SK-N-SH treated with all-trans-retinoic acid at 6 μM for 48 hours (cell line): ENCODE results near the gene TMEM62.

Experiments
- CSRNP3 ChIP-seq: fragments of 250-450 bp; sonication (Bioruptor Pico); IDR thresholded peaks from 2 replicates; pipeline ENCODE4 v1.5.1; 2021; ENCODE audit warnings: mild to moderate bottlenecking, moderate library complexity
- PPARA ChIP-seq: fragments of 250-450 bp; sonication (Bioruptor Pico); IDR thresholded peaks from 2 replicates; pipeline ENCODE4 v1.5.0; 2020; ENCODE audit warnings: mild to moderate bottlenecking, borderline replicate concordance
- RARB ChIP-seq: fragments of 250-450 bp; sonication (Bioruptor Pico); IDR thresholded peaks from 2 replicates; pipeline ENCODE4 v1.8.0; 2021; ENCODE audit warnings: mild to moderate bottlenecking, moderate library complexity
- TCF4 ChIP-seq: fragments of 250-450 bp; sonication (Bioruptor Pico); IDR thresholded peaks from 2 replicates; pipeline ENCODE4 v1.8.0; 2021; ENCODE audit warnings: mild to moderate bottlenecking, moderate library complexity, borderline replicate concordance
- ZNF565 ChIP-seq: fragments of 450-650 bp; formaldehyde crosslinking; conservative IDR thresholded peaks from 2 replicates; pipeline ENCODE4 v1.5.0; 2020; ENCODE audit warnings: low read depth, mild to moderate bottlenecking, moderate library complexity
- TF ChIP-seq, protein P1 (sequence below): fragments of 250-450 bp; sonication (Bioruptor Pico); IDR thresholded peaks from 2 replicates; pipeline ENCODE4 v1.5.1; 2020; ENCODE audit warnings: low read depth, mild to moderate bottlenecking, moderate library complexity
- TF ChIP-seq, protein P2 (sequence below): fragments of 250-450 bp; sonication (Bioruptor Pico); IDR thresholded peaks from 2 replicates; pipeline ENCODE4 v1.8.0; 2021; ENCODE audit warnings: low read depth, mild to moderate bottlenecking, moderate library complexity, borderline replicate concordance

DNA sequence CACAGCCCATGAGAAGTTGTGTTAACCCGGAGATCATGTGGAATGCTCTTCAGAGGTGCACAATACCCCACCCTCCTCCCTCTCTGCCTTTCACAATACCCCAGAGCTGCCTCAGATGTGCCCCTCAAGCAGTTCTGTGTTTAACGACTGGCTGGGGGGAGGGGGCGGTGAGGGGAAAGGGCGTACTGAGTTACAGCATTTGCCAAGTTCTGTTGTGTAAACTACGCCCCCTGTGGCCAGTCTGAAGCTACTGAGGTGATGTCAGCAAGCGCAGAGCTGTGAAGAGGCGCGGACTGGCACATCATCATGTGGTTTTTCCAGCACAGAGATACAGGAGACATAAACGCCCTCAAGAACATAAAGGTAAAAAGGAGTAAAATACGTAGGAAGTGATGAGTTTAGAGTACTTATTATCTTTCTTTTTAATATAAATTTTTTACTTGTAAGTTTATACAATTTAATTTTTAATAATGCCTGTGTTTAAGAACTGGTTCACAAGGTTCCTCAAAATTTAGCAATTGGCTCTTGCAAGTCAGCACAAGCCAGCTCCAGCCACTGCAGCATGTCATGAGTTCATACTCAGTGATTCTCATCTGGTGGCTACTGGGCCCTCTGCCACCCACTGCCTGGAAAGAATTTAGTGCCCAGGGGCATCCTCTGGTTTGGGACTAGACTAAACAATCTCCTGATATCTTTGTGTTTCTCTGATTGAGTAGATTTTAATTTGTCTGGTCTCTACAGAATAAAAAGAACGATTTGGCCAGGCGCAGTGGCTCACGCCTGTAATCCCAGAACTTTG is 85.7 kb downstream of the TMEM62 start:
- TF ChIP-seq TCF4 (CRISPR knock-in tag) (no peak), CSRNP3 (no peak), PPARA (no peak), ZNF565 (CRISPR knock-in tag) (no peak), RARB (no peak)
- TF ChIP-seq, protein P1, sequence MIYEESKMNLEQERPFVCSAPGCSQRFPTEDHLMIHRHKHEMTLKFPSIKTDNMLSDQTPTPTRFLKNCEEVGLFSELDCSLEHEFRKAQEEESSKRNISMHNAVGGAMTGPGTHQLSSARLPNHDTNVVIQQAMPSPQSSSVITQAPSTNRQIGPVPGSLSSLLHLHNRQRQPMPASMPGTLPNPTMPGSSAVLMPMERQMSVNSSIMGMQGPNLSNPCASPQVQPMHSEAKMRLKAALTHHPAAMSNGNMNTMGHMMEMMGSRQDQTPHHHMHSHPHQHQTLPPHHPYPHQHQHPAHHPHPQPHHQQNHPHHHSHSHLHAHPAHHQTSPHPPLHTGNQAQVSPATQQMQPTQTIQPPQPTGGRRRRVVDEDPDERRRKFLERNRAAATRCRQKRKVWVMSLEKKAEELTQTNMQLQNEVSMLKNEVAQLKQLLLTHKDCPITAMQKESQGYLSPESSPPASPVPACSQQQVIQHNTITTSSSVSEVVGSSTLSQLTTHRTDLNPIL = no peak
- TF ChIP-seq, protein P2, sequence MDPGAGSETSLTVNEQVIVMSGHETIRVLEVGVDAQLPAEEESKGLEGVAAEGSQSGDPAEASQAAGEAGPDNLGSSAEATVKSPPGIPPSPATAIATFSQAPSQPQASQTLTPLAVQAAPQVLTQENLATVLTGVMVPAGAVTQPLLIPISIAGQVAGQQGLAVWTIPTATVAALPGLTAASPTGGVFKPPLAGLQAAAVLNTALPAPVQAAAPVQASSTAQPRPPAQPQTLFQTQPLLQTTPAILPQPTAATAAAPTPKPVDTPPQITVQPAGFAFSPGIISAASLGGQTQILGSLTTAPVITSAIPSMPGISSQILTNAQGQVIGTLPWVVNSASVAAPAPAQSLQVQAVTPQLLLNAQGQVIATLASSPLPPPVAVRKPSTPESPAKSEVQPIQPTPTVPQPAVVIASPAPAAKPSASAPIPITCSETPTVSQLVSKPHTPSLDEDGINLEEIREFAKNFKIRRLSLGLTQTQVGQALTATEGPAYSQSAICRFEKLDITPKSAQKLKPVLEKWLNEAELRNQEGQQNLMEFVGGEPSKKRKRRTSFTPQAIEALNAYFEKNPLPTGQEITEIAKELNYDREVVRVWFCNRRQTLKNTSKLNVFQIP (CRISPR knock-in tag) = no peak
